GM23248 (cell line): ENCODE data around the gene BTBD7.

Source experiments
- EZH2 ChIP-seq: fragments of 200-600 bp; sonication (generic); IDR thresholded peaks from 2 replicates; pipeline ENCODE4 v1.6.1; 2018; ENCODE audit warnings: antibody characterized with exemption, mild to moderate bottlenecking; ENCODE audit not compliant: insufficient read depth, poor library complexity, severe bottlenecking
- EZH2phosphoT487 ChIP-seq: fragments of 200-600 bp; sonication (generic); IDR thresholded peaks from 2 replicates; pipeline ENCODE4 v1.6.1; 2018; ENCODE audit warnings: antibody characterized with exemption, moderate library complexity, mild to moderate bottlenecking, low read depth; ENCODE audit not compliant: insufficient read depth

GRCh38 chr14:93332397-93332852 lies 411 bp downstream of the BTBD7 start:
- no peak for TF ChIP-seq EZH2phosphoT487
- no peak for TF ChIP-seq EZH2
